IPS-20b (cell line): ENCODE data around the gene FIBCD1.
"Not testable (repeated sequence)": the region's sequence is repeated elsewhere in the genome, so short reads cannot be mapped to it uniquely, and the experiment has no call there.

ENCODE experiments used
- H3K27ac ChIP-seq: one replicate; pipeline ENCODE4 v1.5.1; 2013; ENCODE audit warnings: low read length
- H3K27me3 ChIP-seq: 2 replicates; pipeline ENCODE4 v1.6.1; 2013; ENCODE audit warnings: mild to moderate bottlenecking, low read length, inconsistent platforms; ENCODE audit not compliant: insufficient read depth
- H3K36me3 ChIP-seq: 2 replicates; pipeline ENCODE4 v1.6.1; 2013; ENCODE audit warnings: low read depth, mild to moderate bottlenecking, inconsistent platforms, low read length, moderate library complexity; ENCODE audit not compliant: insufficient read depth
- H3K4me1 ChIP-seq: 2 replicates; pipeline ENCODE4 v1.6.1; 2013; ENCODE audit warnings: mild to moderate bottlenecking, control low read depth, inconsistent platforms, low read length, moderate library complexity; ENCODE audit not compliant: insufficient read depth
- H3K4me3 ChIP-seq: 2 replicates; pipeline ENCODE4 v1.5.1; 2013; ENCODE audit warnings: mild to moderate bottlenecking, low read length, inconsistent platforms
- H3K9ac ChIP-seq: 2 replicates; pipeline ENCODE4 v1.6.1; 2013; ENCODE audit warnings: low read depth, mild to moderate bottlenecking, inconsistent platforms, low read length, moderate library complexity
- H3K9me3 ChIP-seq: 2 replicates; pipeline ENCODE4 v1.6.1; 2013; ENCODE audit warnings: mild to moderate bottlenecking, low read depth, low read length, inconsistent platforms; ENCODE audit not compliant: insufficient read depth

Gene FIBCD1

GRCh38 chr9:130914417-130915095 lies 24.5 kb downstream of the FIBCD1 start:
- Histone ChIP-seq H3K4me1 (peaks cover 3% of the 10 kb centered on the region; the same call in 1 of the 2 replicates), H3K4me3 (no peak overlapping the region), H3K9me3 (no peaks in the 10 kb centered on the region), H3K27me3 (no peaks in the 10 kb centered on the region), H3K36me3 (no peaks in the 10 kb centered on the region), H3K9ac (no peak overlapping the region), H3K27ac (no peak overlapping the region)

- H3K4me1 ChIP-seq = peaks cover 3% of the 10 kb centered on the region; the same call in 1 of the 2 replicates
- no peak overlapping the region for H3K27ac ChIP-seq
- no peak overlapping the region for H3K4me3 ChIP-seq
- H3K27me3 ChIP-seq = no peaks in the 10 kb centered on the region
- no peaks in the 10 kb centered on the region for H3K36me3 ChIP-seq
- H3K9me3 ChIP-seq = no peaks in the 10 kb centered on the region
- no peak overlapping the region for H3K9ac ChIP-seq
These were observed 25.2 kb downstream of the FIBCD1 start for GRCh38 chr9:130913599-130914416.

GRCh38 chr9:130912932-130913598 lies 26.0 kb downstream of the FIBCD1 start:
- no peak overlapping the region for H3K27ac ChIP-seq

GRCh38 chr9:130911254-130912049 lies 27.6 kb downstream of the FIBCD1 start:
- Histone ChIP-seq H3K36me3 (no peaks in the 10 kb centered on the region), H3K27me3 (no peaks in the 10 kb centered on the region), H3K4me3 (no peak overlapping the region), H3K27ac (no peak overlapping the region), H3K4me1 (peaks cover 3% of the 10 kb centered on the region; the same call in 1 of the 2 replicates), H3K9me3 (no peaks in the 10 kb centered on the region), H3K9ac (no peak overlapping the region)

More at GRCh38 chr9:130912932-130913598, 26.0 kb downstream of the FIBCD1 start:
- peaks cover 3% of the 10 kb centered on the region; the same call in 1 of the 2 replicates for H3K4me1 ChIP-seq
- H3K4me3 ChIP-seq = no peak overlapping the region
- H3K9me3 ChIP-seq = no peaks in the 10 kb centered on the region
- no peaks in the 10 kb centered on the region for H3K27me3 ChIP-seq
- H3K36me3 ChIP-seq = no peaks in the 10 kb centered on the region
- no peak overlapping the region for H3K9ac ChIP-seq

GRCh38 chr9:130910670-130911069 lies 28.4 kb downstream of the FIBCD1 start:
- not testable (repeated sequence) for H3K4me3 ChIP-seq, H3K36me3 ChIP-seq, H3K9ac ChIP-seq, H3K9me3 ChIP-seq, H3K27ac ChIP-seq, H3K4me1 ChIP-seq, H3K27me3 ChIP-seq

- H3K9me3 ChIP-seq, H3K4me1 ChIP-seq, H3K36me3 ChIP-seq, H3K27me3 ChIP-seq, H3K4me3 ChIP-seq, H3K9ac ChIP-seq, H3K27ac ChIP-seq: not testable (repeated sequence)
These were observed 29.0 kb downstream of the FIBCD1 start for GRCh38 chr9:130910041-130910440.

- Histone ChIP-seq H3K9me3 (no peaks in the 10 kb centered on the region), H3K9ac (no peak overlapping the region), H3K4me1 (peaks cover 3% of the 10 kb centered on the region; the same call in 1 of the 2 replicates), H3K36me3 (no peaks in the 10 kb centered on the region), H3K27ac (no peak overlapping the region), H3K27me3 (no peaks in the 10 kb centered on the region), H3K4me3 (no peak overlapping the region)
These were observed 30.1 kb downstream of the FIBCD1 start for GRCh38 chr9:130908878-130909355.

GRCh38 chr9:130908146-130908877 lies 30.7 kb downstream of the FIBCD1 start:
- Histone ChIP-seq H3K9ac (no peak overlapping the region), H3K27ac (no peak overlapping the region), H3K4me1 (no peaks in the 10 kb centered on the region; the same call in 1 of the 2 replicates), H3K36me3 (no peaks in the 10 kb centered on the region), H3K27me3 (no peaks in the 10 kb centered on the region), H3K4me3 (no peak overlapping the region), H3K9me3 (no peaks in the 10 kb centered on the region)

GRCh38 chr9:130906735-130907416 lies 32.2 kb downstream of the FIBCD1 start:
- H3K27me3 ChIP-seq = no peaks in the 10 kb centered on the region
- H3K9ac ChIP-seq = no peak overlapping the region
- H3K4me1 ChIP-seq = no peaks in the 10 kb centered on the region

GRCh38 chr9:130905902-130906734 lies 32.9 kb downstream of the FIBCD1 start:
- H3K4me1 ChIP-seq = no peaks in the 10 kb centered on the region
- H3K9ac ChIP-seq = no peak overlapping the region
- no peak overlapping the region for H3K4me3 ChIP-seq
- H3K27me3 ChIP-seq = no peaks in the 10 kb centered on the region
- H3K36me3 ChIP-seq = no peaks in the 10 kb centered on the region
- H3K27ac ChIP-seq = no peak overlapping the region
- no peaks in the 10 kb centered on the region for H3K9me3 ChIP-seq

More at GRCh38 chr9:130906735-130907416, 32.2 kb downstream of the FIBCD1 start:
- H3K36me3 ChIP-seq = no peaks in the 10 kb centered on the region
- H3K9me3 ChIP-seq = no peaks in the 10 kb centered on the region
- no peak overlapping the region for H3K4me3 ChIP-seq
- H3K27ac ChIP-seq = no peak overlapping the region
